H9 (cell line): Measurements from ENCODE around the gene FPGS. TPM values are rescaled to one million over a fixed set of nuclear protein-coding genes. Genes with fewer than 3 reads are reported as not detected.

Experiments
- DNase-seq: peaks from one replicate; pipeline ENCODE4 v3.0.0-alpha.2; 2017
- H2AFZ ChIP-seq: one replicate; pipeline ENCODE4 v1.6.1; 2013; ENCODE audit warnings: mild to moderate bottlenecking, low read length, control low read depth, moderate library complexity
- H2AK5ac ChIP-seq: 2 replicates; pipeline ENCODE4 v1.6.1; 2013; ENCODE audit warnings: low read length, control low read depth, mixed read lengths; ENCODE audit not compliant: insufficient read length
- H2BK120ac ChIP-seq: one replicate; pipeline ENCODE4 v1.6.1; 2013; ENCODE audit warnings: low read depth, mild to moderate bottlenecking, low read length, control low read depth, inconsistent platforms; ENCODE audit not compliant: poor library complexity, severe bottlenecking
- H2BK12ac ChIP-seq: 2 replicates; pipeline ENCODE4 v1.6.1; 2013; ENCODE audit warnings: low read length, control low read depth, mixed read lengths, low read depth; ENCODE audit not compliant: insufficient read length
- H2BK15ac ChIP-seq: 2 replicates; pipeline ENCODE4 v1.6.1; 2013; ENCODE audit warnings: low read depth, low read length, control low read depth
- H2BK20ac ChIP-seq: one replicate; pipeline ENCODE4 v1.6.1; 2013; ENCODE audit warnings: low read depth, mild to moderate bottlenecking, low read length, control low read depth, inconsistent platforms; ENCODE audit not compliant: poor library complexity, severe bottlenecking
- H2BK5ac ChIP-seq: 2 replicates; pipeline ENCODE4 v1.6.1; 2013; ENCODE audit warnings: low read length, control low read depth, mixed read lengths; ENCODE audit not compliant: insufficient read length
- H3K14ac ChIP-seq: 2 replicates; pipeline ENCODE4 v1.6.1; 2013; ENCODE audit warnings: low read length, control low read depth; ENCODE audit not compliant: insufficient read depth
- H3K18ac ChIP-seq: 2 replicates; pipeline ENCODE4 v1.6.1; 2013; ENCODE audit warnings: low read depth, mild to moderate bottlenecking, mixed read lengths, low read length, control low read depth; ENCODE audit not compliant: insufficient read length
- H3K23ac ChIP-seq: 2 replicates; pipeline ENCODE4 v1.6.1; 2013; ENCODE audit warnings: low read length, control low read depth, mixed read lengths, low read depth; ENCODE audit not compliant: insufficient read length
- H3K23me2 ChIP-seq: 2 replicates; pipeline ENCODE4 v1.6.1; 2013; ENCODE audit warnings: low read depth, mild to moderate bottlenecking, mixed read lengths, low read length, control low read depth; ENCODE audit not compliant: insufficient read length, poor library complexity, severe bottlenecking
- H3K27ac ChIP-seq: 2 replicates; pipeline ENCODE4 v1.5.1; 2013; ENCODE audit warnings: low read length, control low read depth, mixed read lengths, low read depth; ENCODE audit not compliant: insufficient read length
- H3K27me3 ChIP-seq: 2 replicates; pipeline ENCODE4 v1.6.1; 2013; ENCODE audit warnings: low read length, control low read depth, inconsistent platforms; ENCODE audit not compliant: insufficient read depth
- H3K4ac ChIP-seq: 2 replicates; pipeline ENCODE4 v1.6.1; 2013; ENCODE audit warnings: low read depth, mild to moderate bottlenecking, control low read depth, inconsistent platforms, low read length, moderate library complexity
- H3K4me1 ChIP-seq: 2 replicates; pipeline ENCODE4 v1.6.1; 2013; ENCODE audit warnings: low read length, control low read depth, inconsistent platforms; ENCODE audit not compliant: insufficient read depth
- H3K4me2 ChIP-seq: 2 replicates; pipeline ENCODE4 v1.6.1; 2013; ENCODE audit warnings: low read length, control low read depth, mixed read lengths; ENCODE audit not compliant: insufficient read length, insufficient read depth
- H3K56ac ChIP-seq: 2 replicates; pipeline ENCODE4 v1.6.1; 2013; ENCODE audit warnings: low read depth, mild to moderate bottlenecking, mixed read lengths, low read length, control low read depth; ENCODE audit not compliant: insufficient read length
- H3K79me1 ChIP-seq: 2 replicates; pipeline ENCODE4 v1.6.1; 2013; ENCODE audit warnings: low read depth, mild to moderate bottlenecking, moderate library complexity, low read length, control low read depth, inconsistent platforms; ENCODE audit not compliant: insufficient read depth, poor library complexity, severe bottlenecking
- H3K79me2 ChIP-seq: 2 replicates; pipeline ENCODE4 v1.6.1; 2013; ENCODE audit warnings: low read length, control low read depth, inconsistent platforms; ENCODE audit not compliant: insufficient read depth
- H3K9ac ChIP-seq: 2 replicates; pipeline ENCODE4 v1.6.1; 2013; ENCODE audit warnings: low read length, control low read depth, mixed read lengths; ENCODE audit not compliant: insufficient read length; ENCODE audit errors: extremely low read depth
- H3K9me3 ChIP-seq: one replicate; pipeline ENCODE4 v1.6.1; 2013; ENCODE audit warnings: low read depth, low read length, inconsistent platforms; ENCODE audit not compliant: control insufficient read depth
- H3T11ph ChIP-seq: one replicate; pipeline ENCODE4 v1.6.1; 2013; ENCODE audit warnings: mild to moderate bottlenecking, low read length, control low read depth, inconsistent platforms
- H4K20me1 ChIP-seq: one replicate; pipeline ENCODE4 v1.6.1; 2013; ENCODE audit not compliant: control insufficient read depth, insufficient read length, insufficient read depth
- H4K5ac ChIP-seq: 2 replicates; pipeline ENCODE4 v1.6.1; 2013; ENCODE audit warnings: low read depth, mild to moderate bottlenecking, mixed read lengths, low read length, control low read depth; ENCODE audit not compliant: insufficient read length
- H4K8ac ChIP-seq: replicated peaks from 2 replicates; pipeline ENCODE4 v1.6.1; 2013; ENCODE audit warnings: low read length, control low read depth, mixed read lengths, low read depth; ENCODE audit not compliant: insufficient read length
- H4K91ac ChIP-seq: 2 replicates; pipeline ENCODE4 v1.6.1; 2013; ENCODE audit warnings: low read depth, mild to moderate bottlenecking, moderate library complexity, mixed read lengths, low read length, control low read depth; ENCODE audit not compliant: insufficient read length
- H3K27ac Mint-ChIP-seq, 3 experiments: 2 replicates in 2 of 3; 3 replicates in 1 of 3; pipeline ENCODE4 v1.8.0; 2020 to 2021; ENCODE audit warnings: mixed read lengths in 3 of 3, mild to moderate bottlenecking in 1 of 3, moderate library complexity in 1 of 3
- H3K27me3 Mint-ChIP-seq: 2 replicates; pipeline ENCODE4 v1.8.0; 2021; ENCODE audit warnings: low read depth, mild to moderate bottlenecking, moderate library complexity, mixed read lengths
- H3K36me3 Mint-ChIP-seq, 3 experiments: 2 replicates in 2 of 3; 3 replicates in 1 of 3; pipeline ENCODE4 v1.8.0; 2020 to 2021; ENCODE audit warnings: low read depth in 3 of 3, mixed read lengths in 3 of 3; ENCODE audit not compliant: insufficient read depth in 1 of 3
- H3K4me1 Mint-ChIP-seq, 2 experiments: 2 replicates each; pipeline ENCODE4 v1.8.0; 2020; ENCODE audit warnings: mixed read lengths in 2 of 2
- H3K4me3 Mint-ChIP-seq, 2 experiments: 2 replicates in 1 of 2; 3 replicates in 1 of 2; pipeline ENCODE4 v1.8.0; 2020 to 2021; ENCODE audit warnings: mild to moderate bottlenecking in 2 of 2, mixed read lengths in 2 of 2, moderate library complexity in 1 of 2
- H3K9me3 Mint-ChIP-seq, 2 experiments: 2 replicates in 1 of 2; 3 replicates in 1 of 2; pipeline ENCODE4 v1.8.0; 2020; ENCODE audit warnings: mild to moderate bottlenecking in 2 of 2, mixed read lengths in 2 of 2, moderate library complexity in 1 of 2
- WGBS: extraction: QIAGEN DNeasy Blood & Tissue Kit; methylation state at CpG from one replicate; pipeline ENCODE4 v1.1.7; 2013; ENCODE audit warnings: missing lambda C conversion rate, low lambda C conversion rate, mixed read lengths; ENCODE audit not compliant: insufficient read length; ENCODE audit errors: extremely low coverage; 5-methylcytosine and 5-hydroxymethylcytosine counted together
- total RNA-seq: library from RNA; stranded (reverse); gene quantifications from 2 replicates; pipeline ENCODE4 v1.2.1, GENCODE V29; 2021
- TF ChIP-seq, protein P1 (sequence below): fragments of 200-600 bp; sonication (generic); conservative IDR thresholded peaks from 3 replicates; pipeline ENCODE4 v1.8.0; 2021; ENCODE audit warnings: antibody characterized with exemption, mild to moderate bottlenecking

The FPGS gene
- total RNA-seq, 1 experiment from 2014 or later, result 68.4 TPM

DNA sequence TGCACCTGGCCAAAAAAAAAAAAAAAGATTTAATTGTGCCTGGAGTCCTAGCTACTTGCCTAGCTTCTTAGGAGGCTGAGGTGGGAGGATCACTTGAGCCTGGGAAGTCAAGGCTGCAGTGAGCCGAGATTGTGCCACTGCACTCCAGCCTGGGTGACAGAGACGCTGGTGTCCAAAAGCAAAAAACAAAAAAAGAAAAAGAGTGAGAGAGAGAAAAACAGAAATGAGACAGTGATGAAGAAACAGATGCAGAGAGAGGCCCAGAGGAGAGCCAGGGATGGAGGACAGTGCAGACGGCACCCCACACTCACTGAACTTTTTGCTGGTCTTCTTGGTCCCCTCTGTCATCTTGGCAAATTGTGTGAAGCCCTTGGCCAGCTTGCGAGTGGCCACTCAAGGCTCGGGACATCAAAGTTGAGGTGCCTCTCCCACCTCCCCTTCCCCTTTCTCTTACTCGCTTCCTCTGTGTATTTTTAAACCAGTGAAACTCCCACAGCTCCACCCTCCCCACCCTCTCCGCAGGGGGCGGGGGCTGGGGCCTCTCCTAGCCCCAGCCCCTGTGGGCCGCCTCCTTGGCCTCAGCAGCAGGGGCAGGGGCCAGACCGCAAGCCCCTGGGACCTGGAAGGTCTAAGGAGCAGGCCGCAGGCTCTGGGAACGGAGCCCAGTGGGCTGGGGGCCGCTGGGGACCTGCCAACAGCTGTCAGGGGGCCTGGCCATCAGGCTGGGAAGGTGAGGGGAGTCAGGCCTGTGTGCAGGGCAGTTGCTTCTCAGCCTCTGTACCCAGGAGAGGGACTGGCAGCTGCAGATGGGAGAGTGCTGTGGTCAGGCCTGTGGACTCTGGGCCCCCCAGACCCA lies 24.2 kb upstream of the FPGS start, which contains the start of gene SH2D3C:
Gene SH2D3C, minus strand, starts transcription at position 387 of the 856 bp plus-strand sequence. Its CDS starts 39 bp downstream, at position 348.
- WGBS, result no CpG with 5 or more reads among the region's 13 CpGs

More for the DNA sequence above, 24.2 kb upstream of the FPGS start, which contains the start of gene SH2D3C:
- Histone ChIP-seq H3K27ac (no peak within 1 kb of the TSS), H3K18ac (no peak within 1 kb of the TSS), H4K8ac (no peak within 1 kb of the TSS), H2AFZ (no peak within 1 kb of the TSS), H3K56ac (no peak within 1 kb of the TSS), H3K23ac (no peak within 1 kb of the TSS), H2BK12ac (no peak within 1 kb of the TSS), H3K9me3 (no peaks in the 10 kb centered on the region), H2BK15ac (no peak within 1 kb of the TSS), H2BK20ac (no peak within 1 kb of the TSS), H3K14ac (no peak within 1 kb of the TSS), H3K9ac (no peak within 1 kb of the TSS), H2AK5ac (no peak within 1 kb of the TSS), H3K4me1 (no peaks in the 10 kb centered on the region; the same call in 1 of the 2 replicates), H4K91ac (no peak within 1 kb of the TSS), H3K4ac (no peak within 1 kb of the TSS), H3T11ph (no peak within 1 kb of the TSS), H3K27me3 (no peaks in the 10 kb centered on the region; the same call in 1 of the 2 replicates), H3K79me1 (no peaks in the 10 kb centered on the region), H2BK5ac (no peak within 1 kb of the TSS), H3K23me2 (peaks cover 2% of the 10 kb centered on the region), H3K79me2 (no peaks in the 10 kb centered on the region), H3K4me2 (no peak within 1 kb of the TSS), H4K5ac (no peak within 1 kb of the TSS), H2BK120ac (no peak within 1 kb of the TSS), H4K20me1 (no peaks in the 10 kb centered on the region)
- Mint-ChIP-seq H3K27ac (peak within 1 kb of the TSS in 2 of 3 experiments; percentile 8 to 58; a peak in 4 of 7 replicates), H3K4me3 (peak within 1 kb of the TSS in 1 of 2 experiments; percentile 45; a peak in 2 of 5 replicates), H3K27me3 (no peaks in the 10 kb centered on the region), H3K4me1 (peaks cover 7 to 26% of the 10 kb centered on the region in 2 experiments), H3K36me3 (no peaks in the 10 kb centered on the region), H3K9me3 (no peaks in the 10 kb centered on the region)
- no peak for DNase-seq
- TF ChIP-seq, protein P1, sequence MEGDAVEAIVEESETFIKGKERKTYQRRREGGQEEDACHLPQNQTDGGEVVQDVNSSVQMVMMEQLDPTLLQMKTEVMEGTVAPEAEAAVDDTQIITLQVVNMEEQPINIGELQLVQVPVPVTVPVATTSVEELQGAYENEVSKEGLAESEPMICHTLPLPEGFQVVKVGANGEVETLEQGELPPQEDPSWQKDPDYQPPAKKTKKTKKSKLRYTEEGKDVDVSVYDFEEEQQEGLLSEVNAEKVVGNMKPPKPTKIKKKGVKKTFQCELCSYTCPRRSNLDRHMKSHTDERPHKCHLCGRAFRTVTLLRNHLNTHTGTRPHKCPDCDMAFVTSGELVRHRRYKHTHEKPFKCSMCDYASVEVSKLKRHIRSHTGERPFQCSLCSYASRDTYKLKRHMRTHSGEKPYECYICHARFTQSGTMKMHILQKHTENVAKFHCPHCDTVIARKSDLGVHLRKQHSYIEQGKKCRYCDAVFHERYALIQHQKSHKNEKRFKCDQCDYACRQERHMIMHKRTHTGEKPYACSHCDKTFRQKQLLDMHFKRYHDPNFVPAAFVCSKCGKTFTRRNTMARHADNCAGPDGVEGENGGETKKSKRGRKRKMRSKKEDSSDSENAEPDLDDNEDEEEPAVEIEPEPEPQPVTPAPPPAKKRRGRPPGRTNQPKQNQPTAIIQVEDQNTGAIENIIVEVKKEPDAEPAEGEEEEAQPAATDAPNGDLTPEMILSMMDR, result no peak
